WTC11 (cell line): ENCODE data around the gene PGD. TPM values are rescaled to one million over a fixed set of nuclear protein-coding genes. Genes with fewer than 3 reads are reported as not detected.
A peak's percentile ranks its signal among the peaks of the same experiment; 100 is the strongest.

Source experiments
- ETV6 ChIP-seq: sonication (generic); formaldehyde crosslinking; IDR thresholded peaks from 2 replicates; pipeline ENCODE4 v1.8.1; 2022; ENCODE audit warnings: mild to moderate bottlenecking, missing genetic modification reagents
- IRF2 ChIP-seq: sonication (generic); formaldehyde crosslinking; IDR thresholded peaks from 2 replicates; pipeline ENCODE4 v1.8.0; 2022; ENCODE audit warnings: low read depth, missing genetic modification reagents, borderline replicate concordance
- JAZF1 ChIP-seq: fragments of 250-450 bp; sonication (Bioruptor Pico); IDR thresholded peaks from 2 replicates; pipeline ENCODE4 v1.9.0; 2021; ENCODE audit warnings: moderate library complexity, mild to moderate bottlenecking, inconsistent platforms
- KAT7 ChIP-seq: sonication (generic); formaldehyde crosslinking; IDR thresholded peaks from 2 replicates; pipeline ENCODE4 v1.8.1; 2023; ENCODE audit warnings: missing genetic modification reagents, mild to moderate bottlenecking, borderline replicate concordance
- MXD4 ChIP-seq: fragments of 250-450 bp; sonication (Bioruptor Pico); IDR thresholded peaks from 2 replicates; pipeline ENCODE4 v1.8.0; 2021; ENCODE audit warnings: mild to moderate bottlenecking, moderate library complexity, borderline replicate concordance
- NFYB ChIP-seq: sonication (generic); formaldehyde crosslinking; conservative IDR thresholded peaks from 2 replicates; pipeline ENCODE4 v1.8.0; 2022; ENCODE audit warnings: low read depth, missing genetic modification reagents
- NR3C1 ChIP-seq: sonication (generic); formaldehyde crosslinking; conservative IDR thresholded peaks from 2 replicates; pipeline ENCODE4 v1.8.1; 2023; ENCODE audit warnings: low read depth, mild to moderate bottlenecking, missing genetic modification reagents
- OVOL2 ChIP-seq: fragments of 250-450 bp; sonication (Bioruptor Pico); IDR thresholded peaks from 2 replicates; pipeline ENCODE4 v1.9.0; 2021; ENCODE audit warnings: mild to moderate bottlenecking, borderline replicate concordance
- PRRX2 ChIP-seq: fragments of 250-450 bp; sonication (Bioruptor Pico); IDR thresholded peaks from 2 replicates; pipeline ENCODE4 v1.8.0; 2021; ENCODE audit warnings: mild to moderate bottlenecking
- RELA ChIP-seq: sonication (generic); formaldehyde crosslinking; IDR thresholded peaks from 2 replicates; pipeline ENCODE4 v1.8.1; 2022; ENCODE audit warnings: missing genetic modification reagents, mild to moderate bottlenecking, borderline replicate concordance
- TEAD1 ChIP-seq: sonication (generic); formaldehyde crosslinking; IDR thresholded peaks from 2 replicates; pipeline ENCODE4 v1.8.0; 2022; ENCODE audit warnings: mild to moderate bottlenecking, missing genetic modification reagents
- ZNF219 ChIP-seq: sonication (generic); formaldehyde crosslinking; IDR thresholded peaks from 2 replicates; pipeline ENCODE4 v1.8.0; 2023; ENCODE audit warnings: missing genetic modification reagents, mild to moderate bottlenecking, borderline replicate concordance
- total RNA-seq: library from RNA; stranded (reverse); gene quantifications from 3 replicates; pipeline ENCODE4 v1.2.3, GENCODE V29; 2021
- TF ChIP-seq, protein P1 (sequence below): sonication (generic); formaldehyde crosslinking; IDR thresholded peaks from 2 replicates; pipeline ENCODE4 v1.8.0; 2023; ENCODE audit warnings: missing genetic modification reagents, mild to moderate bottlenecking, borderline replicate concordance
- TF ChIP-seq, protein P2 (sequence below): sonication (generic); formaldehyde crosslinking; IDR thresholded peaks from 2 replicates; pipeline ENCODE4 v1.8.1; 2023; ENCODE audit warnings: mild to moderate bottlenecking, missing genetic modification reagents, moderate library complexity
- TF ChIP-seq, protein P3 (sequence below): fragments of 200-600 bp; IDR thresholded peaks from 2 replicates; pipeline ENCODE4 v1.8.0; 2022; ENCODE audit warnings: antibody characterized with exemption
- TF ChIP-seq, protein P4 (sequence below): fragments of 250-450 bp; sonication (Bioruptor Pico); IDR thresholded peaks from 2 replicates; pipeline ENCODE4 v1.9.0; 2021; ENCODE audit warnings: mild to moderate bottlenecking
- TF ChIP-seq, protein P5 (sequence below): fragments of 250-450 bp; sonication (Bioruptor Pico); IDR thresholded peaks from 2 replicates; pipeline ENCODE4 v1.9.0; 2021; ENCODE audit warnings: mild to moderate bottlenecking, borderline replicate concordance
- TF ChIP-seq, protein P6 (sequence below): sonication (generic); formaldehyde crosslinking; IDR thresholded peaks from 2 replicates; pipeline ENCODE4 v1.8.0; 2022; ENCODE audit warnings: mild to moderate bottlenecking, missing genetic modification reagents
- TF ChIP-seq, protein P7 (sequence below): sonication (generic); formaldehyde crosslinking; IDR thresholded peaks from 2 replicates; pipeline ENCODE4 v1.8.1; 2022; ENCODE audit warnings: mild to moderate bottlenecking, moderate library complexity, missing genetic modification reagents

Gene PGD
- total RNA-seq, 1 experiment from 2014 or later: 278 TPM

DNA sequence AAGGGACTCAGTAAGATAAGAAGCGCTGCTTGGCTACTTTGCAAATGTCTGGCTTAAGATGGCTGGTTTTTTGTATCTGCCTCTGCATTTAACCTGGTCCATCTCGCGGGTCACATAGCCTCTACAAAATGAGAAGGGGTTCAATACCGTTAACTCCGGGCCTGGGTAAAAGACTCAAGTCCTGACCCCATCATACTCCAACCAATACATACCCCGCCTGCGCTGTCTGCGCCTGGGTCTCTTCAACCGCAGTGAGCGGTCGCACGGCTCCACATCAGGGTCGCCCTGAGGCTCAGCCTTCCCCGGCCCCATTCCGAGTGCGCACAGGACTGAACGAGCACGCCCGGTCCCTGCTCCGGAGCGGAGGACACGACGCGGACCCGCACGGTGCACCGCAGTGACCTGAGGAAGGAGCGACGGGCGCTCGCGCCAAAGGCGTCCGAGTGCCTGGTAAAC is 558 bp upstream of the PGD start (continued):
- TF ChIP-seq NFYB: no peak
- TF ChIP-seq ETV6 (CRISPR knock-in tag): no peak
- no peak for TF ChIP-seq NR3C1 (CRISPR knock-in tag)
- TF ChIP-seq, protein P1, sequence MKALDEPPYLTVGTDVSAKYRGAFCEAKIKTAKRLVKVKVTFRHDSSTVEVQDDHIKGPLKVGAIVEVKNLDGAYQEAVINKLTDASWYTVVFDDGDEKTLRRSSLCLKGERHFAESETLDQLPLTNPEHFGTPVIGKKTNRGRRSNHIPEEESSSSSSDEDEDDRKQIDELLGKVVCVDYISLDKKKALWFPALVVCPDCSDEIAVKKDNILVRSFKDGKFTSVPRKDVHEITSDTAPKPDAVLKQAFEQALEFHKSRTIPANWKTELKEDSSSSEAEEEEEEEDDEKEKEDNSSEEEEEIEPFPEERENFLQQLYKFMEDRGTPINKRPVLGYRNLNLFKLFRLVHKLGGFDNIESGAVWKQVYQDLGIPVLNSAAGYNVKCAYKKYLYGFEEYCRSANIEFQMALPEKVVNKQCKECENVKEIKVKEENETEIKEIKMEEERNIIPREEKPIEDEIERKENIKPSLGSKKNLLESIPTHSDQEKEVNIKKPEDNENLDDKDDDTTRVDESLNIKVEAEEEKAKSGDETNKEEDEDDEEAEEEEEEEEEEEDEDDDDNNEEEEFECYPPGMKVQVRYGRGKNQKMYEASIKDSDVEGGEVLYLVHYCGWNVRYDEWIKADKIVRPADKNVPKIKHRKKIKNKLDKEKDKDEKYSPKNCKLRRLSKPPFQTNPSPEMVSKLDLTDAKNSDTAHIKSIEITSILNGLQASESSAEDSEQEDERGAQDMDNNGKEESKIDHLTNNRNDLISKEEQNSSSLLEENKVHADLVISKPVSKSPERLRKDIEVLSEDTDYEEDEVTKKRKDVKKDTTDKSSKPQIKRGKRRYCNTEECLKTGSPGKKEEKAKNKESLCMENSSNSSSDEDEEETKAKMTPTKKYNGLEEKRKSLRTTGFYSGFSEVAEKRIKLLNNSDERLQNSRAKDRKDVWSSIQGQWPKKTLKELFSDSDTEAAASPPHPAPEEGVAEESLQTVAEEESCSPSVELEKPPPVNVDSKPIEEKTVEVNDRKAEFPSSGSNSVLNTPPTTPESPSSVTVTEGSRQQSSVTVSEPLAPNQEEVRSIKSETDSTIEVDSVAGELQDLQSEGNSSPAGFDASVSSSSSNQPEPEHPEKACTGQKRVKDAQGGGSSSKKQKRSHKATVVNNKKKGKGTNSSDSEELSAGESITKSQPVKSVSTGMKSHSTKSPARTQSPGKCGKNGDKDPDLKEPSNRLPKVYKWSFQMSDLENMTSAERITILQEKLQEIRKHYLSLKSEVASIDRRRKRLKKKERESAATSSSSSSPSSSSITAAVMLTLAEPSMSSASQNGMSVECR (CRISPR knock-in tag): no peak; the same call in 1 of the 2 replicates
- TF ChIP-seq IRF2 (CRISPR knock-in tag): no peak
- TF ChIP-seq, protein P2, sequence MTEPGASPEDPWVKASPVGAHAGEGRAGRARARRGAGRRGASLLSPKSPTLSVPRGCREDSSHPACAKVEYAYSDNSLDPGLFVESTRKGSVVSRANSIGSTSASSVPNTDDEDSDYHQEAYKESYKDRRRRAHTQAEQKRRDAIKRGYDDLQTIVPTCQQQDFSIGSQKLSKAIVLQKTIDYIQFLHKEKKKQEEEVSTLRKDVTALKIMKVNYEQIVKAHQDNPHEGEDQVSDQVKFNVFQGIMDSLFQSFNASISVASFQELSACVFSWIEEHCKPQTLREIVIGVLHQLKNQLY (CRISPR knock-in tag): no peak
- TF ChIP-seq, protein P3, sequence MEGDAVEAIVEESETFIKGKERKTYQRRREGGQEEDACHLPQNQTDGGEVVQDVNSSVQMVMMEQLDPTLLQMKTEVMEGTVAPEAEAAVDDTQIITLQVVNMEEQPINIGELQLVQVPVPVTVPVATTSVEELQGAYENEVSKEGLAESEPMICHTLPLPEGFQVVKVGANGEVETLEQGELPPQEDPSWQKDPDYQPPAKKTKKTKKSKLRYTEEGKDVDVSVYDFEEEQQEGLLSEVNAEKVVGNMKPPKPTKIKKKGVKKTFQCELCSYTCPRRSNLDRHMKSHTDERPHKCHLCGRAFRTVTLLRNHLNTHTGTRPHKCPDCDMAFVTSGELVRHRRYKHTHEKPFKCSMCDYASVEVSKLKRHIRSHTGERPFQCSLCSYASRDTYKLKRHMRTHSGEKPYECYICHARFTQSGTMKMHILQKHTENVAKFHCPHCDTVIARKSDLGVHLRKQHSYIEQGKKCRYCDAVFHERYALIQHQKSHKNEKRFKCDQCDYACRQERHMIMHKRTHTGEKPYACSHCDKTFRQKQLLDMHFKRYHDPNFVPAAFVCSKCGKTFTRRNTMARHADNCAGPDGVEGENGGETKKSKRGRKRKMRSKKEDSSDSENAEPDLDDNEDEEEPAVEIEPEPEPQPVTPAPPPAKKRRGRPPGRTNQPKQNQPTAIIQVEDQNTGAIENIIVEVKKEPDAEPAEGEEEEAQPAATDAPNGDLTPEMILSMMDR: no peak
- TF ChIP-seq JAZF1 (CRISPR knock-in tag): no peak
- TF ChIP-seq RELA (CRISPR knock-in tag): no peak; the same call in 1 of the 2 replicates
- TF ChIP-seq OVOL2 (CRISPR knock-in tag): no peak
- TF ChIP-seq ZNF219: peak; percentile 77; the same call in 1 of the 2 replicates
- TF ChIP-seq MXD4: no peak
- TF ChIP-seq TEAD1 (CRISPR knock-in tag): no peak
- TF ChIP-seq, protein P4, sequence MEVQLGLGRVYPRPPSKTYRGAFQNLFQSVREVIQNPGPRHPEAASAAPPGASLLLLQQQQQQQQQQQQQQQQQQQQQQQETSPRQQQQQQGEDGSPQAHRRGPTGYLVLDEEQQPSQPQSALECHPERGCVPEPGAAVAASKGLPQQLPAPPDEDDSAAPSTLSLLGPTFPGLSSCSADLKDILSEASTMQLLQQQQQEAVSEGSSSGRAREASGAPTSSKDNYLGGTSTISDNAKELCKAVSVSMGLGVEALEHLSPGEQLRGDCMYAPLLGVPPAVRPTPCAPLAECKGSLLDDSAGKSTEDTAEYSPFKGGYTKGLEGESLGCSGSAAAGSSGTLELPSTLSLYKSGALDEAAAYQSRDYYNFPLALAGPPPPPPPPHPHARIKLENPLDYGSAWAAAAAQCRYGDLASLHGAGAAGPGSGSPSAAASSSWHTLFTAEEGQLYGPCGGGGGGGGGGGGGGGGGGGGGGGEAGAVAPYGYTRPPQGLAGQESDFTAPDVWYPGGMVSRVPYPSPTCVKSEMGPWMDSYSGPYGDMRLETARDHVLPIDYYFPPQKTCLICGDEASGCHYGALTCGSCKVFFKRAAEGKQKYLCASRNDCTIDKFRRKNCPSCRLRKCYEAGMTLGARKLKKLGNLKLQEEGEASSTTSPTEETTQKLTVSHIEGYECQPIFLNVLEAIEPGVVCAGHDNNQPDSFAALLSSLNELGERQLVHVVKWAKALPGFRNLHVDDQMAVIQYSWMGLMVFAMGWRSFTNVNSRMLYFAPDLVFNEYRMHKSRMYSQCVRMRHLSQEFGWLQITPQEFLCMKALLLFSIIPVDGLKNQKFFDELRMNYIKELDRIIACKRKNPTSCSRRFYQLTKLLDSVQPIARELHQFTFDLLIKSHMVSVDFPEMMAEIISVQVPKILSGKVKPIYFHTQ (CRISPR knock-in tag): no peak
- TF ChIP-seq, protein P5, sequence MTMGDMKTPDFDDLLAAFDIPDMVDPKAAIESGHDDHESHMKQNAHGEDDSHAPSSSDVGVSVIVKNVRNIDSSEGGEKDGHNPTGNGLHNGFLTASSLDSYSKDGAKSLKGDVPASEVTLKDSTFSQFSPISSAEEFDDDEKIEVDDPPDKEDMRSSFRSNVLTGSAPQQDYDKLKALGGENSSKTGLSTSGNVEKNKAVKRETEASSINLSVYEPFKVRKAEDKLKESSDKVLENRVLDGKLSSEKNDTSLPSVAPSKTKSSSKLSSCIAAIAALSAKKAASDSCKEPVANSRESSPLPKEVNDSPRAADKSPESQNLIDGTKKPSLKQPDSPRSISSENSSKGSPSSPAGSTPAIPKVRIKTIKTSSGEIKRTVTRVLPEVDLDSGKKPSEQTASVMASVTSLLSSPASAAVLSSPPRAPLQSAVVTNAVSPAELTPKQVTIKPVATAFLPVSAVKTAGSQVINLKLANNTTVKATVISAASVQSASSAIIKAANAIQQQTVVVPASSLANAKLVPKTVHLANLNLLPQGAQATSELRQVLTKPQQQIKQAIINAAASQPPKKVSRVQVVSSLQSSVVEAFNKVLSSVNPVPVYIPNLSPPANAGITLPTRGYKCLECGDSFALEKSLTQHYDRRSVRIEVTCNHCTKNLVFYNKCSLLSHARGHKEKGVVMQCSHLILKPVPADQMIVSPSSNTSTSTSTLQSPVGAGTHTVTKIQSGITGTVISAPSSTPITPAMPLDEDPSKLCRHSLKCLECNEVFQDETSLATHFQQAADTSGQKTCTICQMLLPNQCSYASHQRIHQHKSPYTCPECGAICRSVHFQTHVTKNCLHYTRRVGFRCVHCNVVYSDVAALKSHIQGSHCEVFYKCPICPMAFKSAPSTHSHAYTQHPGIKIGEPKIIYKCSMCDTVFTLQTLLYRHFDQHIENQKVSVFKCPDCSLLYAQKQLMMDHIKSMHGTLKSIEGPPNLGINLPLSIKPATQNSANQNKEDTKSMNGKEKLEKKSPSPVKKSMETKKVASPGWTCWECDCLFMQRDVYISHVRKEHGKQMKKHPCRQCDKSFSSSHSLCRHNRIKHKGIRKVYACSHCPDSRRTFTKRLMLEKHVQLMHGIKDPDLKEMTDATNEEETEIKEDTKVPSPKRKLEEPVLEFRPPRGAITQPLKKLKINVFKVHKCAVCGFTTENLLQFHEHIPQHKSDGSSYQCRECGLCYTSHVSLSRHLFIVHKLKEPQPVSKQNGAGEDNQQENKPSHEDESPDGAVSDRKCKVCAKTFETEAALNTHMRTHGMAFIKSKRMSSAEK: no peak
- TF ChIP-seq, protein P6, sequence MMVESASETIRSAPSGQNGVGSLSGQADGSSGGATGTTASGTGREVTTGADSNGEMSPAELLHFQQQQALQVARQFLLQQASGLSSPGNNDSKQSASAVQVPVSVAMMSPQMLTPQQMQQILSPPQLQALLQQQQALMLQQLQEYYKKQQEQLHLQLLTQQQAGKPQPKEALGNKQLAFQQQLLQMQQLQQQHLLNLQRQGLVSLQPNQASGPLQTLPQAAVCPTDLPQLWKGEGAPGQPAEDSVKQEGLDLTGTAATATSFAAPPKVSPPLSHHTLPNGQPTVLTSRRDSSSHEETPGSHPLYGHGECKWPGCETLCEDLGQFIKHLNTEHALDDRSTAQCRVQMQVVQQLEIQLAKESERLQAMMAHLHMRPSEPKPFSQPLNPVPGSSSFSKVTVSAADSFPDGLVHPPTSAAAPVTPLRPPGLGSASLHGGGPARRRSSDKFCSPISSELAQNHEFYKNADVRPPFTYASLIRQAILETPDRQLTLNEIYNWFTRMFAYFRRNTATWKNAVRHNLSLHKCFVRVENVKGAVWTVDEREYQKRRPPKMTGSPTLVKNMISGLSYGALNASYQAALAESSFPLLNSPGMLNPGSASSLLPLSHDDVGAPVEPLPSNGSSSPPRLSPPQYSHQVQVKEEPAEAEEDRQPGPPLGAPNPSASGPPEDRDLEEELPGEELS (CRISPR knock-in tag): no peak
- no peak for TF ChIP-seq PRRX2 (CRISPR knock-in tag)
- TF ChIP-seq KAT7 (CRISPR knock-in tag): no peak
- TF ChIP-seq, protein P7, sequence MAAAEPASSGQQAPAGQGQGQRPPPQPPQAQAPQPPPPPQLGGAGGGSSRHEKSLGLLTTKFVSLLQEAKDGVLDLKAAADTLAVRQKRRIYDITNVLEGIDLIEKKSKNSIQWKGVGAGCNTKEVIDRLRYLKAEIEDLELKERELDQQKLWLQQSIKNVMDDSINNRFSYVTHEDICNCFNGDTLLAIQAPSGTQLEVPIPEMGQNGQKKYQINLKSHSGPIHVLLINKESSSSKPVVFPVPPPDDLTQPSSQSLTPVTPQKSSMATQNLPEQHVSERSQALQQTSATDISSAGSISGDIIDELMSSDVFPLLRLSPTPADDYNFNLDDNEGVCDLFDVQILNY (CRISPR knock-in tag): no peak
